K562 (cell line): Measurements from ENCODE around the gene PCSK7. TPM values are rescaled to one million over a fixed set of nuclear protein-coding genes. Genes with fewer than 3 reads are reported as not detected.
A peak's percentile ranks its signal among the peaks of the same experiment; 100 is the strongest.

Experiments used
- ATAC-seq: fragments of 200-7000 bp; cut with Tn5 transposase; 3 replicates; pipeline ENCODE4 v1.9.1; 2020; ENCODE audit warnings: moderate library complexity
- BruUV-seq: library from RNA; stranded (reverse); fragments of 400-500 nt; replicated peaks from 2 replicates; lab custom pipeline; 2021; lab: Mats Ljungman, UMichigan
- CTCF ChIA-PET: fragments of 300-600 bp; formaldehyde crosslinking; extraction: SDS; loops from one replicate; lab custom pipeline; 2021; ENCODE audit warnings: low intra/inter-chr PET ratio; lab: Yijun Ruan, JAX
- POLR2A ChIA-PET: fragments of 300-600, 350-650 bp; sonication (Branson Sonifier 250); formaldehyde crosslinking; extraction: SDS; loops from one replicate; lab custom pipeline; 2021; ENCODE audit warnings: antibody characterized with exemption, inconsistent platforms; lab: Yijun Ruan, JAX
- DNase-seq, 4 experiments: peaks; one replicate each; pipeline versions ENCODE4 v3.0.0 to v3.0.0-alpha.2; 2011 to 2018; ENCODE audit warnings: low spot score in 3 of 4, mixed read lengths in 3 of 4; ENCODE audit errors: extremely low read depth in 1 of 4
- FAIRE-seq: peaks from 2 replicates; lab custom pipeline; 2011; peaks lifted over from hg19 to GRCh38; lab: Jason Lieb, UNC
- H2AFZ ChIP-seq: 2 replicates; pipeline ENCODE4 v1.6.0; 2011; ENCODE audit warnings: low read depth, low read length, control low read depth, inconsistent platforms
- H3K27ac ChIP-seq: fragments of 200-600 bp; 3 replicates; pipeline ENCODE4 v1.8.0; 2011; ENCODE audit warnings: low read depth, mild to moderate bottlenecking, control low read depth, inconsistent platforms, low read length, moderate library complexity, mixed read lengths; ENCODE audit errors: extremely low read depth
- H3K27me3 ChIP-seq, 2 experiments: fragments of 300-600 bp in 1 of 2; 2 replicates in 1 of 2; 3 replicates in 1 of 2; pipeline versions ENCODE4 v1.6.0 to v1.8.0; 2011; ENCODE audit warnings: inconsistent platforms in 2 of 2, low read length in 2 of 2, mild to moderate bottlenecking in 1 of 2, mixed read lengths in 1 of 2, moderate library complexity in 1 of 2; ENCODE audit not compliant: control insufficient read depth in 2 of 2, insufficient read depth in 2 of 2
- H3K36me3 ChIP-seq: fragments of 300-600 bp; 3 replicates; pipeline ENCODE4 v1.8.0; 2011; ENCODE audit warnings: mild to moderate bottlenecking, low read length, inconsistent platforms; ENCODE audit not compliant: control insufficient read depth, insufficient read depth
- H3K4me1 ChIP-seq, 2 experiments: fragments of 200-600 bp in 1 of 2; replicated peaks in 1 of 2; 2 replicates in 1 of 2; 3 replicates in 1 of 2; pipeline versions ENCODE4 v1.5.1 to v1.8.0; 2011; ENCODE audit warnings: inconsistent platforms in 2 of 2, low read length in 2 of 2, mild to moderate bottlenecking in 1 of 2, mixed read lengths in 1 of 2, moderate library complexity in 1 of 2; ENCODE audit not compliant: control insufficient read depth in 2 of 2, insufficient read depth in 2 of 2
- H3K4me2 ChIP-seq: 2 replicates; pipeline ENCODE4 v1.6.1; 2011; ENCODE audit warnings: low read length, control low read depth, inconsistent platforms, mixed read lengths; ENCODE audit not compliant: insufficient read depth
- H3K4me3 ChIP-seq: fragments of 200-600 bp; sonication (generic), shearing (Covaris generic); 2 replicates; pipeline ENCODE4 v1.5.1; 2016; ENCODE audit warnings: control low read depth, inconsistent platforms
- H3K79me2 ChIP-seq: fragments of 200-600 bp; 3 replicates; pipeline ENCODE4 v1.8.0; 2011; ENCODE audit warnings: low read length, inconsistent platforms; ENCODE audit not compliant: control insufficient read depth, insufficient read depth
- H3K9ac ChIP-seq, 2 experiments: 2 replicates each; pipeline versions ENCODE4 v1.6.0 to v1.6.1; 2011; ENCODE audit warnings: low read depth in 2 of 2, low read length in 2 of 2, control low read depth in 1 of 2, inconsistent platforms in 1 of 2, mild to moderate bottlenecking in 1 of 2, mixed read lengths in 1 of 2; ENCODE audit not compliant: insufficient read depth in 1 of 2
- H3K9me1 ChIP-seq: one replicate; pipeline ENCODE4 v1.6.0; 2011; ENCODE audit warnings: inconsistent platforms, mild to moderate bottlenecking, low read length, moderate library complexity; ENCODE audit not compliant: control insufficient read depth, insufficient read depth
- H3K9me3 ChIP-seq: replicated peaks from 2 replicates; pipeline ENCODE4 v1.5.1; 2011; ENCODE audit warnings: low read depth, low read length, inconsistent platforms; ENCODE audit not compliant: control insufficient read depth, insufficient read depth
- H4K20me1 ChIP-seq: replicated peaks from 2 replicates; pipeline ENCODE4 v1.6.1; 2011; ENCODE audit warnings: low read length, inconsistent platforms, mixed read lengths; ENCODE audit not compliant: control insufficient read depth, insufficient read depth
- AFF4 ChIP-seq: sonication (generic); formaldehyde crosslinking; IDR thresholded peaks from 2 replicates; pipeline ENCODE4 v1.8.0; 2023; ENCODE audit warnings: mild to moderate bottlenecking, missing genetic modification reagents
- ATF3 ChIP-seq, 2 experiments: fragments of 450-650 bp in 1 of 2; sonication (generic) in 1 of 2; formaldehyde crosslinking in 1 of 2; IDR thresholded peaks in 1 of 2; conservative IDR thresholded peaks in 1 of 2; 2 replicates each; pipeline versions ENCODE4 v1.6.1 to v1.8.1; 2016 to 2023; ENCODE audit warnings: mild to moderate bottlenecking in 2 of 2, moderate library complexity in 2 of 2, inconsistent platforms in 1 of 2, missing genetic modification reagents in 1 of 2
- C11orf30 ChIP-seq: fragments of 450-650 bp; IDR thresholded peaks from 2 replicates; pipeline ENCODE4 v1.6.1; 2016; ENCODE audit warnings: low read depth, mild to moderate bottlenecking
- CHD1 ChIP-seq: fragments of 200-600 bp; sonication (generic); IDR thresholded peaks from one replicate; pipeline ENCODE4 v1.6.1; 2012; ENCODE audit warnings: mild to moderate bottlenecking, moderate library complexity, low read length, inconsistent platforms
- POLR2B ChIP-seq: fragments of 450-650 bp; IDR thresholded peaks from 2 replicates; pipeline ENCODE4 v1.6.1; 2018; ENCODE audit warnings: low read depth; ENCODE audit not compliant: partially characterized antibody
- RBM39 ChIP-seq: fragments of 200-400 bp; formaldehyde crosslinking; optimal IDR thresholded peaks from 2 replicates; pipeline ENCODE3; 2018; ENCODE audit warnings: low read depth, low read length
- THRA ChIP-seq: fragments of 450-650 bp; IDR thresholded peaks from 2 replicates; pipeline ENCODE4 v1.6.1; 2017; ENCODE audit warnings: mild to moderate bottlenecking, moderate library complexity
- TRIM25 ChIP-seq: fragments of 450-650 bp; IDR thresholded peaks from 2 replicates; pipeline ENCODE4 v1.7.0; 2016; ENCODE audit warnings: borderline replicate concordance
- ZBTB34 ChIP-seq: fragments of 250-450 bp; sonication (Bioruptor Pico); IDR thresholded peaks from 2 replicates; pipeline ENCODE4 v1.8.0; 2021; ENCODE audit warnings: mild to moderate bottlenecking, moderate library complexity
- ZNF444 ChIP-seq: fragments of 250-450 bp; sonication (Bioruptor Pico); IDR thresholded peaks from 2 replicates; pipeline ENCODE4 v1.4.0; 2020; ENCODE audit warnings: mild to moderate bottlenecking, moderate library complexity
- WGBS: fragments of 100-300 bp; shearing (Covaris generic); methylation state at CpG from one replicate; pipeline ENCODE4 v1.1.6; 2016; ENCODE audit warnings: low coverage, mixed read lengths; ENCODE audit not compliant: insufficient coverage; ENCODE audit errors: missing lambda C conversion rate; 5-methylcytosine and 5-hydroxymethylcytosine counted together
- in situ Hi-C: fragments of 300-500 bp; cut with MboI; formaldehyde crosslinking; loops from 4 replicates; pipeline ENCODE4 v1.15.0; 2018; ENCODE audit warnings: inconsistent platforms, mixed read lengths
- intact Hi-C: fragments of 100-400 bp; cut with micrococcal nuclease; formaldehyde crosslinking; loops from 2 replicates; pipeline ENCODE4 v1.14.2; 2022
- polyA plus RNA-seq, 8 experiments: library from polyadenylated mRNA; depleted of rRNA in 4 of 8; stranded (reverse) in 5 of 8; unstranded in 3 of 8; fragments of >200 nt; fragmentation: Nextera tagmentation in 2 of 8; fragmentation: Illumina TruSeq in 1 of 8; extraction: Ambion mirVana in 2 of 8; extraction: Trizol in 1 of 8; gene quantifications; 2 replicates each; pipeline versions ENCODE4 v1.2.1 to v1.2.3, GENCODE V29; 2011 to 2014; ENCODE audit warnings: inconsistent platforms in 1 of 8, missing spikeins in 1 of 8
- total RNA-seq, 7 experiments: library from RNA; depleted of rRNA in 6 of 7; stranded (reverse); fragments of >200 nt in 6 of 7; fragmentation: Illumina TruSeq in 2 of 7; extraction: Trizol in 2 of 7; gene quantifications; 2 replicates each; pipeline versions ENCODE4 v1.2.1 to v1.2.3, GENCODE V29; 2011 to 2021; ENCODE audit warnings: low replicate concordance in 1 of 7

The PCSK7 gene
- total and polyA plus RNA-seq, 9 of the 15 experiments (the other 6 are each of a cell fraction or from before 2014, with no cell fraction given) = 3.1 to 29.2 (median 15.6) TPM

GRCh38 chr11:117220999-117221774 lies 10.7 kb downstream of the PCSK7 start:
- CTCF ChIA-PET = no interaction called here
- H3K9me1 ChIP-seq = peaks cover 8% of the 10 kb centered on the region
- DNase-seq (no peak), FAIRE-seq (no peak), ATAC-seq (no peak)
- H3K4me3 ChIP-seq = no peak overlapping the region
- no peak overlapping the region; the same call in 1 of the 3 replicates for H3K27ac ChIP-seq
- peak overlapping the region in 1 of 2 experiments; percentile 72; a peak in 2 of 4 replicates for H3K9ac ChIP-seq
- H4K20me1 ChIP-seq = peaks cover 10% of the 10 kb centered on the region
- H3K9me3 ChIP-seq = no peaks in the 10 kb centered on the region
- no peaks in the 10 kb centered on the region for H3K27me3 ChIP-seq
- no peak overlapping the region for H2AFZ ChIP-seq
- peaks cover 69% of the 10 kb centered on the region for H3K36me3 ChIP-seq
- H3K4me2 ChIP-seq = no peak overlapping the region
- H3K4me1 ChIP-seq = peaks cover 57 to 58% of the 10 kb centered on the region in 2 experiments; a peak in 4 of 5 replicates
- H3K79me2 ChIP-seq = no peaks in the 10 kb centered on the region
- POLR2A ChIA-PET = interaction anchor here (0.6 to 3.3 kb wide), 9 partner anchors 9 to 288 kb away, joined by 3 to 20 read pairs (median 3); partner anchors contain the start of gene PCSK7
- intact Hi-C loops = no loop called here
- WGBS = 83% methylated on average over 7 of the region's 7 CpGs
- BruUV-seq = no TSS peak
- in situ Hi-C loops = loop anchor here (10.0 kb wide), 1 partner anchor 336 kb away; no protein-coding TSS in a partner anchor
- TF ChIP-seq ZNF444 (CRISPR knock-in tag) (no peak), ZBTB34 (no peak), CHD1 (no peak), THRA (no peak), TRIM25 (no peak), C11orf30 (no peak), ATF3 (IDR thresholded peaks at IDR 0.05) (no peak), ATF3 (CRISPR knock-in tag; conservative IDR thresholded peaks at IDR 0.05) (no peak), POLR2B (no peak), AFF4 (CRISPR knock-in tag) (no peak), RBM39 (no peak)
